WTC11 (cell line): ENCODE measurements around the gene SDR9C7.

Source experiments
- FOXJ3 ChIP-seq: sonication (generic); formaldehyde crosslinking; IDR thresholded peaks from 2 replicates; pipeline ENCODE4 v1.9.0; 2021; ENCODE audit warnings: missing genetic modification reagents, mild to moderate bottlenecking, borderline replicate concordance
- JUN ChIP-seq: sonication (generic); formaldehyde crosslinking; IDR thresholded peaks from 2 replicates; pipeline ENCODE4 v1.8.0; 2023; ENCODE audit warnings: mild to moderate bottlenecking, missing genetic modification reagents
- NR2C2 ChIP-seq: sonication (generic); formaldehyde crosslinking; IDR thresholded peaks from 2 replicates; pipeline ENCODE4 v1.8.0; 2022; ENCODE audit warnings: mild to moderate bottlenecking, missing genetic modification reagents
- TCF7 ChIP-seq: sonication (generic); formaldehyde crosslinking; IDR thresholded peaks from 2 replicates; pipeline ENCODE4 v1.8.0; 2022; ENCODE audit warnings: mild to moderate bottlenecking, low read depth, missing genetic modification reagents, moderate library complexity
- USF2 ChIP-seq: sonication (generic); formaldehyde crosslinking; IDR thresholded peaks from 2 replicates; pipeline ENCODE4 v1.8.1; 2023; ENCODE audit warnings: mild to moderate bottlenecking, missing genetic modification reagents, moderate library complexity
- ZBTB43 ChIP-seq: sonication (generic); formaldehyde crosslinking; IDR thresholded peaks from 2 replicates; pipeline ENCODE4 v1.8.1; 2023; ENCODE audit warnings: mild to moderate bottlenecking, missing genetic modification reagents
- TF ChIP-seq, protein P1 (sequence below): sonication (generic); formaldehyde crosslinking; IDR thresholded peaks from 2 replicates; pipeline ENCODE4 v1.8.1; 2023; ENCODE audit warnings: mild to moderate bottlenecking, moderate library complexity, missing genetic modification reagents
- TF ChIP-seq, protein P2 (sequence below): fragments of 200-600 bp; IDR thresholded peaks from 2 replicates; pipeline ENCODE4 v1.8.0; 2022; ENCODE audit warnings: antibody characterized with exemption
- TF ChIP-seq, protein P3 (sequence below): sonication (generic); formaldehyde crosslinking; IDR thresholded peaks from 2 replicates; pipeline ENCODE4 v1.8.0; 2022; ENCODE audit warnings: mild to moderate bottlenecking, missing genetic modification reagents
- TF ChIP-seq, protein P4 (sequence below): sonication (generic); formaldehyde crosslinking; conservative IDR thresholded peaks from 2 replicates; pipeline ENCODE4 v1.8.1; 2023; ENCODE audit warnings: mild to moderate bottlenecking, low read depth, missing genetic modification reagents, moderate library complexity

- TF ChIP-seq, protein P1, sequence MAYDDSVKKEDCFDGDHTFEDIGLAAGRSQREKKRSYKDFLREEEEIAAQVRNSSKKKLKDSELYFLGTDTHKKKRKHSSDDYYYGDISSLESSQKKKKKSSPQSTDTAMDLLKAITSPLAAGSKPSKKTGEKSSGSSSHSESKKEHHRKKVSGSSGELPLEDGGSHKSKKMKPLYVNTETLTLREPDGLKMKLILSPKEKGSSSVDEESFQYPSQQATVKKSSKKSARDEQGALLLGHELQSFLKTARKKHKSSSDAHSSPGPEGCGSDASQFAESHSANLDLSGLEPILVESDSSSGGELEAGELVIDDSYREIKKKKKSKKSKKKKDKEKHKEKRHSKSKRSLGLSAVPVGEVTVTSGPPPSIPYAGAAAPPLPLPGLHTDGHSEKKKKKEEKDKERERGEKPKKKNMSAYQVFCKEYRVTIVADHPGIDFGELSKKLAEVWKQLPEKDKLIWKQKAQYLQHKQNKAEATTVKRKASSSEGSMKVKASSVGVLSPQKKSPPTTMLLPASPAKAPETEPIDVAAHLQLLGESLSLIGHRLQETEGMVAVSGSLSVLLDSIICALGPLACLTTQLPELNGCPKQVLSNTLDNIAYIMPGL (CRISPR knock-in tag): no peak
- TF ChIP-seq, protein P2, sequence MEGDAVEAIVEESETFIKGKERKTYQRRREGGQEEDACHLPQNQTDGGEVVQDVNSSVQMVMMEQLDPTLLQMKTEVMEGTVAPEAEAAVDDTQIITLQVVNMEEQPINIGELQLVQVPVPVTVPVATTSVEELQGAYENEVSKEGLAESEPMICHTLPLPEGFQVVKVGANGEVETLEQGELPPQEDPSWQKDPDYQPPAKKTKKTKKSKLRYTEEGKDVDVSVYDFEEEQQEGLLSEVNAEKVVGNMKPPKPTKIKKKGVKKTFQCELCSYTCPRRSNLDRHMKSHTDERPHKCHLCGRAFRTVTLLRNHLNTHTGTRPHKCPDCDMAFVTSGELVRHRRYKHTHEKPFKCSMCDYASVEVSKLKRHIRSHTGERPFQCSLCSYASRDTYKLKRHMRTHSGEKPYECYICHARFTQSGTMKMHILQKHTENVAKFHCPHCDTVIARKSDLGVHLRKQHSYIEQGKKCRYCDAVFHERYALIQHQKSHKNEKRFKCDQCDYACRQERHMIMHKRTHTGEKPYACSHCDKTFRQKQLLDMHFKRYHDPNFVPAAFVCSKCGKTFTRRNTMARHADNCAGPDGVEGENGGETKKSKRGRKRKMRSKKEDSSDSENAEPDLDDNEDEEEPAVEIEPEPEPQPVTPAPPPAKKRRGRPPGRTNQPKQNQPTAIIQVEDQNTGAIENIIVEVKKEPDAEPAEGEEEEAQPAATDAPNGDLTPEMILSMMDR: no peak
- TF ChIP-seq FOXJ3 (CRISPR knock-in tag): no peak
- TF ChIP-seq ZBTB43 (CRISPR knock-in tag): no peak
- no peak for TF ChIP-seq JUN
- no peak for TF ChIP-seq NR2C2 (CRISPR knock-in tag)
- TF ChIP-seq USF2: no peak
- TF ChIP-seq, protein P3, sequence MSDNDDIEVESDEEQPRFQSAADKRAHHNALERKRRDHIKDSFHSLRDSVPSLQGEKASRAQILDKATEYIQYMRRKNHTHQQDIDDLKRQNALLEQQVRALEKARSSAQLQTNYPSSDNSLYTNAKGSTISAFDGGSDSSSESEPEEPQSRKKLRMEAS (CRISPR knock-in tag): no peak
- no peak for TF ChIP-seq TCF7
- TF ChIP-seq, protein P4, sequence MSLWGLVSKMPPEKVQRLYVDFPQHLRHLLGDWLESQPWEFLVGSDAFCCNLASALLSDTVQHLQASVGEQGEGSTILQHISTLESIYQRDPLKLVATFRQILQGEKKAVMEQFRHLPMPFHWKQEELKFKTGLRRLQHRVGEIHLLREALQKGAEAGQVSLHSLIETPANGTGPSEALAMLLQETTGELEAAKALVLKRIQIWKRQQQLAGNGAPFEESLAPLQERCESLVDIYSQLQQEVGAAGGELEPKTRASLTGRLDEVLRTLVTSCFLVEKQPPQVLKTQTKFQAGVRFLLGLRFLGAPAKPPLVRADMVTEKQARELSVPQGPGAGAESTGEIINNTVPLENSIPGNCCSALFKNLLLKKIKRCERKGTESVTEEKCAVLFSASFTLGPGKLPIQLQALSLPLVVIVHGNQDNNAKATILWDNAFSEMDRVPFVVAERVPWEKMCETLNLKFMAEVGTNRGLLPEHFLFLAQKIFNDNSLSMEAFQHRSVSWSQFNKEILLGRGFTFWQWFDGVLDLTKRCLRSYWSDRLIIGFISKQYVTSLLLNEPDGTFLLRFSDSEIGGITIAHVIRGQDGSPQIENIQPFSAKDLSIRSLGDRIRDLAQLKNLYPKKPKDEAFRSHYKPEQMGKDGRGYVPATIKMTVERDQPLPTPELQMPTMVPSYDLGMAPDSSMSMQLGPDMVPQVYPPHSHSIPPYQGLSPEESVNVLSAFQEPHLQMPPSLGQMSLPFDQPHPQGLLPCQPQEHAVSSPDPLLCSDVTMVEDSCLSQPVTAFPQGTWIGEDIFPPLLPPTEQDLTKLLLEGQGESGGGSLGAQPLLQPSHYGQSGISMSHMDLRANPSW (CRISPR knock-in tag): no peak
Measured at GRCh38 chr12:56943878-56944277, 9.7 kb upstream of the SDR9C7 start.
